SJCRH30 (cell line): Measurements from ENCODE around the gene SHB. TPM values are rescaled to one million over a fixed set of nuclear protein-coding genes. Genes with fewer than 3 reads are reported as not detected.
A peak's percentile ranks its signal among the peaks of the same experiment; 100 is the strongest.

ENCODE experiments used
- DNase-seq, 2 experiments: peaks; one replicate each; pipeline ENCODE4 v3.0.0-alpha.2; 2015 to 2020
- H3K27ac ChIP-seq: fragments of 250-450 bp; sonication (Bioruptor Pico); 2 replicates; pipeline ENCODE4 v1.5.1; 2020; ENCODE audit warnings: mild to moderate bottlenecking, moderate library complexity
- H3K27me3 ChIP-seq: fragments of 250-450 bp; sonication (Bioruptor Pico); 2 replicates; pipeline ENCODE4 v1.5.1; 2020; ENCODE audit warnings: mild to moderate bottlenecking, moderate library complexity
- H3K36me3 ChIP-seq: fragments of 250-450 bp; sonication (Bioruptor Pico); 2 replicates; pipeline ENCODE4 v1.5.1; 2020; ENCODE audit warnings: mild to moderate bottlenecking, moderate library complexity
- H3K4me1 ChIP-seq: fragments of 250-450 bp; sonication (Bioruptor Pico); 2 replicates; pipeline ENCODE4 v1.5.1; 2020; ENCODE audit warnings: mild to moderate bottlenecking, moderate library complexity
- H3K4me3 ChIP-seq: fragments of 250-450 bp; sonication (Bioruptor Pico); 2 replicates; pipeline ENCODE4 v1.5.1; 2020; ENCODE audit warnings: mild to moderate bottlenecking, moderate library complexity
- H3K9me3 ChIP-seq: fragments of 250-450 bp; sonication (Bioruptor Pico); replicated peaks from 2 replicates; pipeline ENCODE4 v1.5.1; 2020; ENCODE audit warnings: mild to moderate bottlenecking, moderate library complexity
- total RNA-seq: library from RNA; depleted of rRNA; stranded (reverse); fragments of >200 nt; shearing (Covaris generic); gene quantifications from 2 replicates; pipeline ENCODE4 v1.2.3, GENCODE V29; 2014

SHB gene
- total RNA-seq, 1 experiment from 2014 or later, result 14.9 TPM

- Histone ChIP-seq H3K27ac (peak overlapping the region; percentile 92), H3K4me3 (no peak overlapping the region), H3K9me3 (no peaks in the 10 kb centered on the region), H3K4me1 (peaks cover 81% of the 10 kb centered on the region), H3K36me3 (no peaks in the 10 kb centered on the region; the same call in 1 of the 2 replicates), H3K27me3 (no peaks in the 10 kb centered on the region)
- DNase-seq, result no peak
Measured at GRCh38 chr9:38020151-38021076, 48.6 kb downstream of the SHB start.

DNA sequence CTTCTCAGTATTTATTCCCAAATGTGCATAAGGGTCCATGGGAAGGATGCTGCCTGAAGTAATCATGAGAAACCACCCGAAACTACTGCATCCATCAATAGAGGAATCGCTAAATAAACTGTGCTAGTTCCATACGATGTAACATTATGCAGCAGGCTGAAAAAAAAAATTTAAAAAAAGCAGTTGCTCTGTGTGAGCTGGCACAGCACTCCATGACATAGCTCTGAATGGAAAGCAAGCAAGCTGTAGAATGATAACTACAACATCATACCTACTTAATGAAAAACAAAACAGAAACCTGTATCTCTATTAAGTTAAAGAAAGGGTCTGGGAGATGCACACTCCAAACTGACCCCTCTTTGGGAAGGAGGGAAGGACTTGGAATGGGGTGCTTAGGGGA, 49.3 kb downstream of the SHB start:
- no peaks in the 10 kb centered on the region for H3K9me3 ChIP-seq
- peaks cover 74% of the 10 kb centered on the region for H3K4me1 ChIP-seq
- H3K36me3 ChIP-seq, result no peaks in the 10 kb centered on the region; the same call in 1 of the 2 replicates
- DNase-seq, result no peak
- no peak overlapping the region for H3K4me3 ChIP-seq
- H3K27ac ChIP-seq, result peak overlapping the region; percentile 92
- H3K27me3 ChIP-seq, result no peaks in the 10 kb centered on the region

- Histone ChIP-seq H3K4me1 (peaks cover 68% of the 10 kb centered on the region), H3K36me3 (no peaks in the 10 kb centered on the region; the same call in 1 of the 2 replicates), H3K27me3 (no peaks in the 10 kb centered on the region), H3K27ac (peak overlapping the region; percentile 92), H3K9me3 (no peaks in the 10 kb centered on the region), H3K4me3 (peak overlapping the region; percentile 3; the same call in 1 of the 2 replicates)
- peak; percentile 73 to 84 for DNase-seq
Measured at GRCh38 chr9:38018958-38019602, 49.9 kb downstream of the SHB start.

- no peak for DNase-seq
- H3K9me3 ChIP-seq, result no peaks in the 10 kb centered on the region
- peaks cover 61% of the 10 kb centered on the region for H3K4me1 ChIP-seq
- H3K36me3 ChIP-seq, result no peaks in the 10 kb centered on the region; the same call in 1 of the 2 replicates
- peak overlapping the region; percentile 3; the same call in 1 of the 2 replicates for H3K4me3 ChIP-seq
- H3K27ac ChIP-seq, result peak overlapping the region; percentile 92
- no peaks in the 10 kb centered on the region for H3K27me3 ChIP-seq
Measured at GRCh38 chr9:38018241-38018957, 50.6 kb downstream of the SHB start.

GRCh38 chr9:38017885-38018186, 51.2 kb downstream of the SHB start:
- Histone ChIP-seq H3K27me3 (no peaks in the 10 kb centered on the region), H3K4me1 (peaks cover 56% of the 10 kb centered on the region), H3K9me3 (no peaks in the 10 kb centered on the region), H3K36me3 (no peaks in the 10 kb centered on the region; the same call in 1 of the 2 replicates), H3K4me3 (no peak overlapping the region), H3K27ac (peak overlapping the region; percentile 92)
- no peak for DNase-seq

DNA sequence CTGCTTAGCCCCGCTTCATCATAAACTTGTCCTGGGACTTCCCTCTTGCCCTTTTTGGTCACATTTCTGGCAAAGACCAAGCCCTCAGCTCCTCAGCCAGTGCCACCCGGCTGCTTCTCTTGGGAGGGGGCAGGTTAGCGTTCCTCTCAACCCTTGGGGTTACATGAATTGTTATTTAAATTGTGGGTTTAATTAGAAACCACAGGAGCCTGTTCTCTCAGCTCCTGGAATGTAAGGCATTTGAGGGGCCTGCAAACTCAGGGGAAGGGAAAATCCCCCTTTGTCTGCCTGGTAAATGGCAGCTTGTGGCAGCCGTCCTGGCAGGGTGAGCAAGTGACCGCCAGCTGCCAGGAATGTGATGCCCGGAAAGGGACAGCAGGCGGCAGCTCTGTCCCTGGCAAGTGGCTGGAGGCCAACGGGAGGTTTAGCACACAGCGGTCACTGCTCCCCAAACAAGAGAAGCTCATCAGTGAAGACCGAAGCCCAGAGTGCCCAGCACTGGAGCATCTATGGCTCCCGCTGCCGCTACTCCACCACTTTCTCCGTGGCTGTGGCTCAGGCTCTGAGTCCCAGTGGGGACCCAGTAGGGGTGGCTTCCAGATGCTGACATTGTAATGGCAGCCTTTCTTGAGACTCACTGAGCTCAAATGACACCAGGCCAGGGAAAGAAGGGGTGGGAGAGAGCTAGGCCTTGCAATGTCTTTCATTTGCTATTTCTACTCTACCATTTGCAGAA, 51.7 kb downstream of the SHB start:
- Histone ChIP-seq H3K4me1 (peaks cover 51% of the 10 kb centered on the region), H3K4me3 (no peak overlapping the region), H3K27me3 (no peaks in the 10 kb centered on the region), H3K27ac (peak overlapping the region; percentile 92), H3K9me3 (no peaks in the 10 kb centered on the region), H3K36me3 (no peaks in the 10 kb centered on the region; the same call in 1 of the 2 replicates)
- DNase-seq, result peak; percentile 74 to 77

DNA sequence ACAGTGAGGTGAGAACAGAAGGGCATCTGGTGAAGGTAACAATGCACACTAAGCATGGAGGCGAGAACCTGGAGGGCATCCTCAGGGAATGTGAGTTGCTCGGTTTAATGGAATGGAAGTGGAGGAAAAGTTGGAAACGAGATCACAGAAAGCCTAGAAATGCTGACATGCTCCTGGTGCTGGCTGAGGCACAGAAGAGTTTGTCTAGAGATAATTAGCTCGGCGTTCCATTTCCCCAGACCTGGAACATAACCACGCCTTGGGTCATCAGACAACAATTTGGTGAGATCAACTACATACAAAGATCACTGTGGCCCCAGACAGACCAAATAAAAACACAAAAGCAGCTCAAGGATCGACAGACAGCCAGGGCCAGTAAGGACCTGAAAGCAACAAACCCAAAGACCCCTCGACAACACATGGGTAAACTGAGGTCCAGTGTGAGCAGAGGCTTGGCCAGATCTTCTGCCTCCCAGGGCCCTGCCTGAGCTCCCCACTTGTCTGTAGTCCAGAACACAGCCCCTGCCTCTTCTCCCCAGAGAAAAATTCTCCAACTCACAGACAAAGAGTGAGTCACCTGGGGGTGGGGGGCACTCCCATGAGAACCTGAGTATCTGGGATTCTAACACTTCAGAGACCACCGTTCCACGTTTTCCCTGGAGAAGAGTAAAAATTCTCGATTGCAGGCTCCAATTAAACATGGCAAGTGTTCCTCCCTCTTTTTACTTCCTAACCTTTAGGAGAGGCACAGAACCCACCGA, 52.5 kb downstream of the SHB start:
- H3K4me3 ChIP-seq, result no peak overlapping the region
- H3K36me3 ChIP-seq, result no peaks in the 10 kb centered on the region
- H3K4me1 ChIP-seq, result peaks cover 46% of the 10 kb centered on the region
- H3K27ac ChIP-seq, result peak overlapping the region; percentile 92
- no peaks in the 10 kb centered on the region for H3K9me3 ChIP-seq
- H3K27me3 ChIP-seq, result no peaks in the 10 kb centered on the region
- no peak for DNase-seq

GRCh38 chr9:38015906-38016305, 53.1 kb downstream of the SHB start:
- Histone ChIP-seq H3K27me3 (no peaks in the 10 kb centered on the region), H3K4me3 (no peak overlapping the region), H3K4me1 (peaks cover 46% of the 10 kb centered on the region), H3K36me3 (no peaks in the 10 kb centered on the region), H3K9me3 (no peaks in the 10 kb centered on the region), H3K27ac (peak overlapping the region; percentile 92; the same call in 1 of the 2 replicates)
- no peak for DNase-seq

DNA sequence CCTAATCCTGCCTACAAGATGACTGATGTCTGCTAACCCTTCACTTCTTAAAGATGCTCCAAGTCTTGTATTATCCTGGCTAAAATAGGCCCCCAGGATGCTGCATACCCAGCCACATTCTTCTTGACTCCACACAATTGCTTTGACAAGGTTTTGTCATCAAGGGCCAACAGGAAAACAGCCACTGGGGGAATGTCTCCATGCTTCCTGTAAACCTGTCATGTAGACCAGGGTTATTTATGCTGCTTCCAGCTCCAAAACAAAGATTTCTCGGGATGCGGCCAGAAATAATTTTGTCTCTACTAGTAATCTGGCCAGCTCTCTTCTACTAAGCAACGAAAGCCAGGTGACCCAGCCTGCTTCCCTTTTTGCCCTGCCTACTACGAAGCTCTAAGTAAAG, 53.8 kb downstream of the SHB start:
- Histone ChIP-seq H3K4me1 (peaks cover 43% of the 10 kb centered on the region), H3K27ac (no peak overlapping the region), H3K9me3 (no peaks in the 10 kb centered on the region), H3K36me3 (no peaks in the 10 kb centered on the region), H3K27me3 (no peaks in the 10 kb centered on the region), H3K4me3 (no peak overlapping the region)
- no peak for DNase-seq

- no peak overlapping the region for H3K4me3 ChIP-seq
- no peaks in the 10 kb centered on the region for H3K27me3 ChIP-seq
- H3K27ac ChIP-seq, result no peak overlapping the region
- peaks cover 23% of the 10 kb centered on the region for H3K4me1 ChIP-seq
- no peaks in the 10 kb centered on the region for H3K9me3 ChIP-seq
- no peaks in the 10 kb centered on the region for H3K36me3 ChIP-seq
- no peak for DNase-seq
Measured at GRCh38 chr9:38012767-38013450, 56.1 kb downstream of the SHB start.

DNA sequence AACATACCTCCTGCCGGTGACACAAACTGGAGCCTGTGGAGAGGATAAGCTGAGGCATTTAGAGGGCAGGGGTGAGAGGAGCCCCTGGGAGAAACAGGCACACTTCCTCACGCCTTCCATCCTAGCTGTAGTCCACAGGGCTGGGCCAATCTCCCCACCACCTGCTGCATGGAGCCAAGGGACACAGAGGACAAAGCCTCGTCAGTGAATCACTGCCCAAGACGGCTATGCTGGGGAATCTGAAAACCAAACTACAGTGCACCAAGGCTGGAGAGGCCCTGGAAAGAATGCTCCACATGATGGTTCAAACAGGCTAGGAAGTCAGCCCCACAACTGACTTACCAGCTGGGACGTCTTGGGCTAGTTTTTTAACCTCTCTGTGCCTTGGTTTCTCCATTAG, 57.0 kb downstream of the SHB start:
- Histone ChIP-seq H3K27me3 (no peaks in the 10 kb centered on the region), H3K36me3 (no peaks in the 10 kb centered on the region), H3K27ac (no peak overlapping the region), H3K4me1 (peaks cover 13% of the 10 kb centered on the region), H3K4me3 (no peak overlapping the region), H3K9me3 (no peaks in the 10 kb centered on the region)
- DNase-seq, result no peak

DNA sequence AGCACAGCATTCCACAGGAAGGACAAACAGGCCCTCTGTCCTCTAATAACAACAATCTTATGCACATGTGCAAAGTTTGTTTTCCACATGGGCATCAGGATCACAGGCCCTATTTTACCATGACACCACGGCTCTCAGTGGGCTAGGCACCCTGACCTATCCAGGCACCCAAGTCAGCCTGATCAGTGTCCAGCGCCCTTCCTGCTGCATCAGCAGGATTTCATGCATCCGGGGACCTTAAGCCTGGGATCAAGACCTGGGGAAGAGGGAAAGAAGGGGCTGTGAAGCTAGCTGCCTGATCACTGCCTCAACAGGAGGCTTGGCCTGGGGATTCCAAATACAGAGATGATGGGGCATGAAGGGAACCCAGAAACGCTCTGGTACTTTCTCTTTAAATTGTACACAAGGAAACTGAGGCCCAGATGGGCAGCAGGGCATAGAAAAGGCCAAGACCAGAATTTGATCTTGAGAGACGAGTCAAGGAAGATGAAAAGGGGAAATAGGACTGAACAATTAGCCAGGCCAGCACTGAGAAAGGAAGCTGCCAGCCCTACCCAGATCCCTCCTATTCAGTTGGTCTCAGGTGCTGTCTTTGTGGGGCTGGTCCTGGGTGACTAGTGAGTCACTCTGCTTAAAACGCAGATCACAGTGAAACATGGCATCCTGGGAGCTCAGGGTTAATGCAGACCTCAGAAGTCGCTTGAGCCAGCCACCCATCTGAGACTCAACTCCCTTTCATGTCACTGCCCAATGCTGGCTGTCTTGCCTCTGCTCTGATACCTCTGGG, 57.9 kb downstream of the SHB start:
- Histone ChIP-seq H3K36me3 (no peaks in the 10 kb centered on the region), H3K9me3 (no peaks in the 10 kb centered on the region), H3K27me3 (no peaks in the 10 kb centered on the region), H3K4me1 (peaks cover 5% of the 10 kb centered on the region; the same call in 1 of the 2 replicates), H3K4me3 (no peak overlapping the region), H3K27ac (no peak overlapping the region)
- DNase-seq, result no peak

GRCh38 chr9:38009990-38010389, 59.0 kb downstream of the SHB start:
- Histone ChIP-seq H3K4me1 (0 out of 2 replicates have a peak, but pooled peaks cover 3% of the 10 kb centered on the region), H3K27ac (no peak overlapping the region), H3K9me3 (no peaks in the 10 kb centered on the region), H3K36me3 (no peaks in the 10 kb centered on the region), H3K4me3 (no peak overlapping the region), H3K27me3 (no peaks in the 10 kb centered on the region)
- no peak for DNase-seq
